ENCODE data around the gene ADH5. TPM values are rescaled to one million over a fixed set of nuclear protein-coding genes. Genes with fewer than 3 reads are reported as not detected.
"Not testable (repeated sequence)": the region's sequence is repeated elsewhere in the genome, so short reads cannot be mapped to it uniquely, and the experiment has no call there.

The ADH5 gene
- total RNA-seq, 1 donor from 2014 or later = 126 TPM

GRCh38 chr4:99090481-99091215 is 2.1 kb upstream of the ADH5 start:
- ATAC-seq (no peak), DNase-seq (ENCODE audit: low spot score) (no peak)
- intact Hi-C loops (cut with DNase I) = no loop called here

GRCh38 chr4:99088023-99088449 is 552 bp downstream of the ADH5 start:
- ATAC-seq = peak; percentile 87
- DNase-seq (ENCODE audit: low spot score) = peak; percentile 75
- intact Hi-C loops (cut with DNase I) = no loop called here

GRCh38 chr4:99084595-99084994 is 4.0 kb downstream of the ADH5 start:
- intact Hi-C loops (cut with DNase I) = no loop called here
- DNase-seq (ENCODE audit: low spot score) = no peak

DNA sequence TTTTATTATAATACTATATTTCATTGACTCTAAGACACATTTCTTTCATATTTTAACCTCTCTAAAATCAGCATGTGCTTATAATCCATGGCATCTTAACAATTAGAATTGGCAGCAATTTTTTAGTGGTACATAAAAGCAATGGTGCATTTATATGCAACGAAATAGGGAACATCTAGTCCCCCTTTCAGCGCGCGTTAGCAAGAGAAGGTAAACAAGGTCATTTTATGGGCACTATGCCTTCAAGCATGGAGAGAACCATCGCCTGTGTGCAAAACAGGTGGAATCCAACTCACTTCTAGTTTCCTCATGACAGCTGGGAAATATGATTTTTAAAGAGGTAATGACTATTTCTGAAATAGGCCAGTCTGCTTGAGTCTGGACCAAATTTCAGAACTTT is 6.4 kb downstream of the ADH5 start:
- DNase-seq (ENCODE audit: low spot score) = no peak
- intact Hi-C loops (cut with DNase I) = no loop called here
- no peak for ATAC-seq

More at GRCh38 chr4:99084595-99084994, 4.0 kb downstream of the ADH5 start:
- no peak for ATAC-seq

DNA sequence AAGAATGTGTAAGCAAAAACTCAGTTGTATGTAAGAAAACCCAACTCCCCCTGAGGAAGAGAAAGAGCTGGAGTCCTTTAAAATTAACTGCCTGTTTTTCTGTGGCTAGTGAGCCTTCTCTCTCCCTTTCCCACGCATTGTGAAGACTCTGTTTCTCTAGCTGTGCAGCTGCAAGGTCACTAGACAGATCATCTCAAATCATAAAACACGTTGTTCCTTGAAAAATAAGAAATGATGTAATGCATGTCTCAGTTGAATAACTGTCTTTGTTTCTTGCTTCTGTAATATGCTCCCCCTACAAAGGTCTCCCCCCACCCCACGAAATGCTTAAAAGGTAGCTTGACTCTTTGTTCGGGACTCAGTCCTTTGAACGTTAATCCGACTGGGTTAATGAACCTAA is 7.7 kb downstream of the ADH5 start:
- DNase-seq (ENCODE audit: low spot score); intact Hi-C loops (cut with DNase I): not testable (repeated sequence)
- ATAC-seq = peak; percentile 56

GRCh38 chr4:99079625-99080295 is 8.8 kb downstream of the ADH5 start:
- ATAC-seq (no peak), DNase-seq (ENCODE audit: low spot score) (no peak)
- intact Hi-C loops (cut with DNase I) = no loop called here

DNA sequence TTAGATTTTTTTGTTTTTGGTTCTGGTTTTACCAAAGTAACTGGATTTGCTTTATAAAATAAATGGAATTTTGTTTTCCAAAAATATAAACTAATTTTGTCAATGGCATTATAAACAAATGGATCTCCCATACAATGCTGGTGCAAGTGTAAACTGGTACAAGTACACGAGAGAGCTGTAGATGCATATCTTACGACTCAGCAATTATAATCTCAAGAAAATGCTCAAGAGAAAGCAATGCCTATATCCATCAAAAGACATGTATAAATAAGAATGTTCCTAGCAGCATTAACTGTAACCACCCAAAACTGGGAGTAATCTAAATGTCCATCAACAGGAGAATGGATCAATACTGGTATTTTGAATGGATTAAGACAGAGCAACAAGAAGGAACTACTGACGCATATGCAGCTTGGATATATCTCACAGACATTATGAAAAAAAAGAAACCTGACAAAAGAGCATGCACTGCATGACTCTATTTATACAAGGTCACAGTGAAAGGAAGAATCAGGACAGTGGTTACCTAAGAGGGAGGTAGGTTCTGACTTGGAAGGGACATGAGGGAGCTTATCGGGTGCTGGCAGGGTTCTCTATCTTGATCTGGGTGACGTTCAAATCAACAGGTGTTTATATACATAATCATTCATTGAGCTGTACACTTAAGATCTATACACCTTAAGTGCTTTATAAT is 9.5 kb downstream of the ADH5 start:
- no peak for DNase-seq (ENCODE audit: low spot score)
- ATAC-seq = no peak
- intact Hi-C loops (cut with DNase I) = no loop called here

- DNase-seq (ENCODE audit: low spot score) (no peak), ATAC-seq (no peak)
- intact Hi-C loops (cut with DNase I) = no loop called here
Measured at GRCh38 chr4:99078336-99078735, 10.3 kb downstream of the ADH5 start.

GRCh38 chr4:99077177-99077576 is 11.4 kb downstream of the ADH5 start:
- DNase-seq (ENCODE audit: low spot score) (no peak), ATAC-seq (no peak)
- intact Hi-C loops (cut with DNase I) = no loop called here

GRCh38 chr4:99076292-99076976 is 12.2 kb downstream of the ADH5 start:
- no peak for ATAC-seq
- intact Hi-C loops (cut with DNase I) = no loop called here
- DNase-seq (ENCODE audit: low spot score) = no peak

- ATAC-seq (no peak), DNase-seq (ENCODE audit: low spot score) (no peak)
- intact Hi-C loops (cut with DNase I) = no loop called here
Measured at GRCh38 chr4:99074816-99075215, 13.8 kb downstream of the ADH5 start.

DNA sequence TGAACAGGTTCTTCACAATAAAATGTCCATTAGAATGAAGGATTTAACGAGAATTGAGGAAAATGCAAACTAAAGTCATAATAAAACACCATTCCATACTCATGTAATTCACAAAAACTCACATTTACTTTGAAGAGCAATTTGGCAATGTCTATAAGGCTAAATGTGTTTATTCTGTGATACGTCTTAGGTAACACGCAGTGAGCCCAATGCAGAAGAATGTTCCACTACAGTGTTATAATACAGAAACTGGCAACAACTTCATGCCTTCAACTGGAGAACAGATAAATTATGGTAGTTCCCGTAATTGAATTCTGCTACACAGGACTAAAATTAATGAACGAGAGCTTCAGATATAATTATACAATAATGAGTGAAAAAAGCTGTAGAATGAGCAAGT is 17.4 kb downstream of the ADH5 start:
- ATAC-seq = no peak
- intact Hi-C loops (cut with DNase I) = no loop called here
- no peak for DNase-seq (ENCODE audit: low spot score)

DNA sequence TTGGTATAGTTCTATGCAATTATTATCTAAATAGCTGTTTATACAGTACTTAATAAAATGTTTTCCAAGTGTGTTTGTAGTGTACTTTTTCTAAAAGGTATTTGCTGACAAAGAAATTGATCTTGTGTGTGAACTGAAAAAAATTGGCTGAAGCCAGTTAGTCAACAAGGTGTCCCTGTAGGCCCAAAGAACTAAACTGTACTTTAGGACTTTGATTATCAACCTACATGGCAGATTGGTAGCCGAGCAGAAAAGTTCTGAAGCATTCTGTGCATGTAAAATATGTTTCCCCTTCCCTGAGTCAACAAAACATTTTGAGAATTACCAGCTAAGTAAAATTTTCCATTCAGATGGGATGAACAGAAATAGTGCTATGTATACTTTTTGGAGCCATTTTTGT is 21.0 kb downstream of the ADH5 start:
- DNase-seq (ENCODE audit: low spot score) = no peak
- ATAC-seq = no peak
- intact Hi-C loops (cut with DNase I) = no loop called here

DNA sequence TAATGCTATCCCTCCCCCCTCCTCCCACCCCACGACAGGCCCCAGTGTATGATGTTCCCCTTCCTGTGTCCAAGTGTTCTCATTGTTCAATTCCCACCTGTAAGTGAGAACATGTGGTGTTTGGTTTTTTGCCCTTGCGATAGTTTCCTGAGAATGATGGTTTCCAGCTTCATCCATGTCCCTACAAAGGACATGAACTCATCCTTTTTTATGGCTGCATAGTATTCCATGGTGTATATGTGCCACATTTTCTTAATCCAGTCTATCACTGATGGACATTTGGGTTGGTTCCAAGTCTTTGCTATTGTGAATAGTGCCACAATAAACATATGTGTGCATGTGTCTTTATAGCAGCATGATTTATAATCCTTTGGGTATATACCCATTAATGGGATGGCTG is 23.1 kb downstream of the ADH5 start:
- intact Hi-C loops (cut with DNase I); DNase-seq (ENCODE audit: low spot score); ATAC-seq: not testable (repeated sequence)

GRCh38 chr4:99062120-99062519 is 26.5 kb downstream of the ADH5 start:
- intact Hi-C loops (cut with DNase I) = no loop called here
- ATAC-seq = no peak
- no peak for DNase-seq (ENCODE audit: low spot score)

DNA sequence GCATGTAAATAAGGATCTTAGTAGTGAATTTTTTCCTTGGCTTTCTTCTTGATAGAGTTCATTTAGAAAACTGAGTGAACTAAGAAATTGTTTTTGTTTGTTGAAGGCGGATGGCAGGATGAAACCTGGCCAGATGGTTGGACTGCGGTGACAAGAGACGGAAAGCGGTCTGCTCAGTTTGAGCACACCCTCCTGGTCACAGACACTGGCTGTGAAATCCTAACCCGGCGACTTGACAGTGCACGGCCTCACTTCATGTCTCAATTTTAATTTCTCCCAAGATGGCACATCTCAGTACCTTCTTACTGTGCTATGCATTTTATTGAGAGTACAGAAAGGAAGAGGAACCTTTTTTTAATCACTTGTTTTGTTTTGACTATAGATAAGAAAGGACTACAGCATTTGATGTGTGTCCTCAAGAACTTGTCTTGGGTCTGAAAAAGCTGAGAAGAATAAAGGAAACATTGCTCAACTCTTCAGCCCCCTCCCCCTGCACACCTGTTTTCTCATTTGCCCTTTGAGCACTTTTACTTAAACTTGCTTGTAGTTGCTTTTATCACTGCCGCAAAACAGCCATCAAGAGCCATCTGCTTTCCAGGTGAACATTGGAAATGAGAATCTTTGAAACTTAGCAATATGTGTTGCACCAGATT is 27.4 kb downstream of the ADH5 start:
- ATAC-seq (no peak), DNase-seq (ENCODE audit: low spot score) (no peak)
- intact Hi-C loops (cut with DNase I) = no loop called here

- intact Hi-C loops (cut with DNase I) = loop anchor here (10.0 kb wide), 1 partner anchor 915 kb away; the partner anchor contains the start of gene STPG2
- DNase-seq (ENCODE audit: low spot score) (no peak), ATAC-seq (no peak)
Measured at GRCh38 chr4:99059550-99059949, 29.0 kb downstream of the ADH5 start.

DNA sequence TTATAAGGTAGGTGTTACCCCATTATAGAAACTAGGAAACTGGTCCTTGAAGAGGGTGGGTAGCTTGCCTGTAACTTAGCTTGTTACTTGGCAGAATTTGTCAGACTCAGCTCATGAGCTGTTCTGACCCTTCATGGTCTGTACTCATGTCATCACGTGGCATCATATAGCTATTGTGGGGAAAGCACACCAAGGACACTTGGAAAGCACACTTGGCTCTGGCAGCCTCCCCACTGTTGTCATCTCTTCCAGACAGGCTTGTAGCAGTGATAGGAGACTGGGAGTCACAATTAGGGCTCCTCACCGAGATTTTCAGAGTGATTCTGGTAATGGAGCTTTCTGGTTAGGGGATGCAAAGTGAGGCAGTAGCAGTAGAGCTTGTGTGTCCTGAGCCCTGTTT is 30.4 kb downstream of the ADH5 start:
- DNase-seq (ENCODE audit: low spot score) (no peak), ATAC-seq (no peak)
- intact Hi-C loops (cut with DNase I) = loop anchor here (10.0 kb wide), 1 partner anchor 913 kb away; the partner anchor contains the start of gene STPG2

All from sciatic nerve (tissue), 2 donors.